AG04450 (cell line): ENCODE data around the gene TSHB. TPM values are rescaled to one million over a fixed set of nuclear protein-coding genes. Genes with fewer than 3 reads are reported as not detected.

Experiments
- CTCF ChIA-PET: fragments of 300-600, 350-600 bp; formaldehyde crosslinking; extraction: SDS; loops from one replicate; lab custom pipeline; 2022; ENCODE audit warnings: antibody characterized with exemption, inconsistent platforms; lab: Charles Lee
- POLR2A ChIA-PET: fragments of 350-600 bp; formaldehyde crosslinking; extraction: SDS; loops from one replicate; lab custom pipeline; 2021; ENCODE audit warnings: antibody characterized with exemption, inconsistent platforms; lab: Yijun Ruan, JAX
- DNase-seq: peaks from one replicate; pipeline ENCODE4 v3.0.0-alpha.2; 2011; ENCODE audit warnings: low read depth, low spot score
- H3K27ac ChIP-seq: one replicate; pipeline ENCODE4 v1.5.1; 2012; ENCODE audit warnings: low read depth, low read length, control low read depth
- H3K27me3 ChIP-seq: one replicate; pipeline ENCODE4 v1.6.0; 2012; ENCODE audit warnings: low read length; ENCODE audit not compliant: control insufficient read depth, insufficient read depth
- H3K4me3 ChIP-seq: 2 replicates; pipeline ENCODE4 v1.5.1; 2011; ENCODE audit warnings: mild to moderate bottlenecking, low read depth, low read length, control low read depth
- H3K9me3 ChIP-seq: 2 replicates; pipeline ENCODE4 v1.5.1; 2012; ENCODE audit warnings: low read length; ENCODE audit not compliant: control insufficient read depth, insufficient read depth
- CTCF ChIP-seq: IDR thresholded peaks from 2 replicates; pipeline ENCODE4 v1.5.1; 2011; ENCODE audit warnings: low read depth, low read length, control low read depth, inconsistent platforms
- polyA plus RNA-seq: library from polyadenylated mRNA; depleted of rRNA; stranded (reverse); fragments of >200 nt; gene quantifications from 2 replicates; pipeline ENCODE4 v1.2.3, GENCODE V29; 2011

TSHB gene
- polyA plus RNA-seq, 1 experiment: not detected

- H3K9me3 ChIP-seq: no peaks in the 10 kb centered on the region
- no peak overlapping the region for H3K4me3 ChIP-seq
- TF ChIP-seq CTCF: no peak
- POLR2A ChIA-PET: no interaction called here
- no peak overlapping the region for H3K27ac ChIP-seq
- H3K27me3 ChIP-seq: peaks cover 12% of the 10 kb centered on the region
- no peak for DNase-seq
- CTCF ChIA-PET: no interaction called here
These were observed 46.8 kb downstream of the TSHB start for GRCh38 chr1:115076384-115076915.

GRCh38 chr1:115077286-115077983 lies 47.8 kb downstream of the TSHB start:
- Histone ChIP-seq H3K9me3 (no peaks in the 10 kb centered on the region), H3K4me3 (no peak overlapping the region), H3K27ac (no peak overlapping the region), H3K27me3 (peaks cover 10% of the 10 kb centered on the region)
- TF ChIP-seq CTCF: no peak
- ChIA-PET POLR2A (no interaction called here), CTCF (interaction anchor here (1.6 to 2.3 kb wide), 2 partner anchors 8 to 24 kb away, joined by 3 to 6 read pairs; no protein-coding TSS in a partner anchor)
- no peak for DNase-seq

- no peak for DNase-seq
- Histone ChIP-seq H3K9me3 (no peaks in the 10 kb centered on the region), H3K27ac (no peak overlapping the region), H3K27me3 (peaks cover 10% of the 10 kb centered on the region), H3K4me3 (no peak overlapping the region)
- CTCF ChIA-PET: interaction anchor here (1.6 to 2.3 kb wide), 2 partner anchors 8 to 25 kb away, joined by 3 to 6 read pairs; no protein-coding TSS in a partner anchor
- no peak for TF ChIP-seq CTCF
- POLR2A ChIA-PET: no interaction called here
These were observed 48.3 kb downstream of the TSHB start for GRCh38 chr1:115077984-115078330.

DNA sequence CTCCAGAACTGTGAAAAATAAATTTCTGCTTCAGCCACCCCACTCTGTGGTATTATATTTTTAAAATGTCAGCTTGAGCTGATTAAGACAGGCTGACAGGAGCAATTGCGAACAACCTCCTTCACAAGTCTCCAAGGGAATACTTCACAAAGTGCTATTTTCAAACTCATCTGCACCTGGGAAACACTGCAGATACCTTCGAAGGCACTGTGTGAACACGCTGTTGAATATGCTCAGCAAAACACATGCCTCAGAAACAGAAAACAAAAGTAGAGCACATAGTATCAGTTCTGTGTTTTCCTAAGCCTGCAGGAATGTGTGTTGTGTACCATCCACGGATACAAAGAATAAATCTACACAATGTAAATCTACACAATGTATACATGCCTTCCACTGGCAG lies 49.1 kb downstream of the TSHB start:
- Histone ChIP-seq H3K27ac (no peak overlapping the region), H3K9me3 (no peaks in the 10 kb centered on the region), H3K27me3 (peaks cover 10% of the 10 kb centered on the region), H3K4me3 (no peak overlapping the region)
- TF ChIP-seq CTCF: no peak
- POLR2A ChIA-PET: no interaction called here
- CTCF ChIA-PET: interaction anchor here (1.6 to 2.9 kb wide), 3 partner anchors 9 to 34 kb away, joined by 3 to 10 read pairs (median 6); no protein-coding TSS in a partner anchor
- no peak for DNase-seq

DNA sequence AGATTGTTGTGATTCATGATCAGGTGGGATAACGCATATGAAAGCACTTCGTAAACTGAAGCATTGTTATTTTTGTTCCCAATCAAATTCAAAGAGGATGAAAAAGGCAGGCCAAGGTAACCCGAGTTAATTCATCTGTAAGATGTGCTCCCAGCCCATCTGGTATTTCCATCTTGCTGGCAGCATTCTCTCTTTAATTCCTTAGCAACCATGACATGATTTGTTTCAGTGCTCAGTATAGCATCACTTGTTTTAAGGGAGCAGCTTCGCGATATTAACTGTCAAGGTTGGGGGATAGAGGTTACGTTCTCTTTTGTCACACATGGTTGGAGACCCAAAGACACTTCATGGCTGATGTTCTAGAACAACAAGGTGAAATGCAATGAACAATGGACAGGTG lies 53.3 kb downstream of the TSHB start:
- no peaks in the 10 kb centered on the region for H3K27me3 ChIP-seq
- ChIA-PET POLR2A (no interaction called here), CTCF (interaction anchor here (0.9 kb wide), 1 partner anchor 30 kb away, joined by 4 read pairs; no protein-coding TSS in a partner anchor)

More for the DNA sequence above, 53.3 kb downstream of the TSHB start:
- no peak for DNase-seq
- H3K27ac ChIP-seq: no peak overlapping the region
- H3K4me3 ChIP-seq: no peak overlapping the region
- no peaks in the 10 kb centered on the region for H3K9me3 ChIP-seq
- no peak for TF ChIP-seq CTCF
